GM19193 (cell line): ENCODE data around the gene ECE1.

Experiments
- POLR2A ChIP-seq: IDR thresholded peaks from 4 replicates; pipeline ENCODE4 v1.6.1; 2011; ENCODE audit not compliant: insufficient read depth, insufficient read length; ENCODE audit errors: extremely low read depth

The ECE1 gene

GRCh38 chr1:21176586-21177555, 113.4 kb downstream of the ECE1 start, which contains the start of gene EIF4G3:
Gene EIF4G3, minus strand, starts transcription at chr1:21176897. Its CDS starts 174,155 bp downstream, at chr1:21002742.
- peak; percentile 82 for TF ChIP-seq POLR2A

DNA sequence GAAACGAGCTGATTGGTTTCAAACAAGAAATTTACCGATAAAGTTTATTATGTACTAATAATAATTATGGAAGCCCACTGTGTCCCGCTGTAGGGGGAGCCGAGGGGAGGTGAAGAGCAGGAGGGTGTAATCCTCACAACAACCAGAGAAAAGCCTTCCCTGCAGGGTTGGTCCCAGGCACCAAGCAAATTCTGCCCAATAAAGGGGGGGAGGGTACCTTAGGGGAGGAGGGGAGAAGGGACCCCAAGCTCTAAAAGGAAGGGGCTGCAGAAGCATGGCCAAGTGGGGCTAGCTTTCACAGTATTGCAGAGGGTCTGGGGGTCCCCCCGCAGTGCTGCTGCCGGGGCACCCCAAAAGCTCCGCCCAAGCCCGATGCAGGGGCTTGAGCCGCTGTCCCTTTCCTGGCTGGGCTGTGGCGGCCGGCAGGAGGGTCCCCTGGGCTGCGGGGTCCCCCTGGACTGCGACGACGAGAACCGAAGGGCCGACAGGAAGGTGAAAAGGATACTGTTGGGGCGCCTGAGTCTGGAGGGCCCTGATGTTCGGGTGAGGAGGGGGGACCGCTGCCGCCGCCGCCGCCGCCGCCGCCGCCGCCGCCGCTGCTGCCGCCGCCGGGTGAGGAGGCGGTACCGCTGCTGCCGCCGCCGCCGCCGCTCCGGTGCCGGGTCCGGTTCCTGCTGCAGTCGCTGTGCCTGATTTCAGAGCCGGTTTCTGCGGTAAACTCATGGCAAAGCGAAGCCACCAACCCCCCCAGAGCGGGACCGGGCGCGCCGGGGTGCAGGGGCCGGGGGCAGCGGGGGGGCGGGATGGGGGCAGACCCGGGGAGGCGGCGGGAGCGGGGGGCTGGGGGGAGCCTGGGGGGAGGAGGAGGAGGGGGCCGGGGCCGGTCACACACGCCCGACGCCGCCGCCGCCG, 114.3 kb downstream of the ECE1 start:
- peak; percentile 25 for TF ChIP-seq POLR2A

DNA sequence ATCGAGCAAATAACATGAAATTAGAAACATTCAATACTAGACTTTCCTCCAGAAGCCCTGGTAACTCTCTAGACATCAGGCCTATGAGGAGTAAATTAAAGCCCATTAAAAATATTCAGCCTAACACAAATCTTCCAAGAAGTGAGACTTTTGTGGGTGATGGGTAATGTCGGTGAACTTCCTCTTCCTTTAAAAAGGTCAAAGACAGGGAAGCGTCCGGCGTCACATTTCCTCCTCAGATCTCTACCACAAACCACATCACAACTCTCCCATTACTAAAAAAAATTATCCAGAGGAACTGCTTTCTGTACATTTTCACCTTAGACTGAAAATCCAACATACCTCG, 115.0 kb downstream of the ECE1 start:
- no peak for TF ChIP-seq POLR2A

GRCh38 chr1:21174654-21175323, 115.5 kb downstream of the ECE1 start:
- no peak for TF ChIP-seq POLR2A

DNA sequence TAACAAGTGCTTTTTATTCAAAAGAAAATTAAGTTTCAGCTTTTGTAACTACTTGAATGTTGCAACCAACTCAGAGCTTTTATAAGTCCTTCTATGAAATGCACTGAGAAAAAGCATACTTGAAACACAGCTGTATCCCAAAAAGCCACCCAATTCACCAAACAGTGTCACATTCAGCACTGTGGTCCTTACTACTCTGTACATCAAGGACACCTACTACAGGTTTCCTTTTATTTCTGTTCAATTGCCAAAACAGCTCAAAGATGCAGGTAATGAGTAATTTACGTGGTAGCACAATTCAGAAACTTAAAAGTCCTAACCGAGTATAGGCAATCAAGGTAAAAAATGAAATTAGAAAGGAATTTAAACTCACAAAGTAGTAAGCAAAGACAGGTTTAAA, 116.0 kb downstream of the ECE1 start:
- TF ChIP-seq POLR2A: no peak

DNA sequence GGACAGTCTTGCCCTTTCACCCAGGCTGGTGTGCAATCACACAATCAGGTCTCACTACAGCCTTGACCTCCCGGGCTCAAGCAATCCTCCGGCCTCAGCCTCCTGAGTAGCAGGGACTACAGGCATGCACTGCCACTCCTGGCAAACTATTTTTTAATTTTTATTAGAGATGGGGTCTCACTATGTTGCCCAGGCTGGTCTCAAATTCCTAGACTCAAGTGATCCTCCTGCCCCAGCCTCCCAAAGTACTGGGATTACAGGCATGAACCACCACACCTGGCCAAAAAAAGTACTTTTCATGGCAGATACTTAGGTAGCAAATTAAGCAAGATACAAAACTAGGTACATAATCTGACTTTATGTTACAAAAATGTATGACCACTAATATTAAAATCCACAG, 121.8 kb downstream of the ECE1 start:
- no peak for TF ChIP-seq POLR2A
